HK-2 (cell line): Measurements from ENCODE around the gene MED13L.
"Not testable (repeated sequence)": the region's sequence is repeated elsewhere in the genome, so short reads cannot be mapped to it uniquely, and the experiment has no call there.

Source experiments
- DNase-seq: peaks from one replicate; pipeline ENCODE4 v3.0.0-alpha.2; 2018; ENCODE audit not compliant: unreplicated experiment

Gene MED13L

DNA sequence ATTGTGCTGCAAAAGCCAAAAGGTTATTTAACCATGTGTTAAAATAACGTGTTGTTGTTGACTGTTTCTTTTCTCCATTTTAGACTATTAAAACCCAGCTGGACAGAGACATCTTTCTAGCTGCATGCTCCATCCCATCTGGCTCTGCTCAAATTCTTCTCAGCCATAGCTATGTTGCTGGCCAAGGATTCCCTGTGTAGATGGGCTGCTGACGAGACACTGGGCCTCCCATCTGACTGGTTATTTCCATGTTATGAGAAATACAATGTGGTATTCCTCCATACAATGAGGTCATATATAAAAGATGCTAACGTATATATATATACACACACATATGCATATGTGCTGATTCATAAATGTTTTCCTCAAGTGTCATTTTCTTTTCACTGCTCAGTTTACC lies 30.1 kb downstream of the MED13L start:
- no peak for DNase-seq

DNA sequence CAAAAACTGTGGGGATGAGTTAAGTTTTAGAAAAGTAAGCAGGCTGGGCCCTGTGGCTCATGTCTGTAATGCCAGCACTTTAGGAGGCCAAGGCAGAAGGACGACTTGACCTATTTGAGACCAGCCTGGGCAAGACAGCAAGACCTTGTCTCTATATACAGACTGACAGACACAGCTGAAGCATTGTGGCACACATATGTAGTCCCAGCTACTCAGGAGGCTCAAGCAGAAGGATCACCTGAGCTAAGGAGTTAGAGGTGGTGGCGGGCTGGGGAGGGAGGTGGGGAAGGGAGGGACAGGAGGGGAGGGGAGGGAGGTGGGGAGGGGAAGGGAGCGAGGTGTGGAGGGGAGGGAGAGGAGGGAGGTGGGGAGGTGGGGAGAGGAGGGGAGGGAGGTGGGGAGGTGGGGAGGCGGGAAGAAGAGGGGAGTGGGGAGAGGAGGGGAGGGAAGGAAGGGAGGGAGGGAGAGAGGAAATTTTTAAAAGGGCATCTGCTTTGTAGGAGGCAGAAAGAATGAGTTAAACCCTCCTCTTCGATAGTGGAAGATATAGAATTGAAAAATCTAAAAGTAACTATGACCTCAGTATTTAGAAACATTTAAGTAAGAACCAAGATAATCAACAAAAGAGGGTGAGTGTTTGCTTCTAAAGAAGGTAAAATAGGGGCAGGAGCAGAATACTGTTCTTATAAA lies 30.9 kb downstream of the MED13L start:
- no peak for DNase-seq

DNA sequence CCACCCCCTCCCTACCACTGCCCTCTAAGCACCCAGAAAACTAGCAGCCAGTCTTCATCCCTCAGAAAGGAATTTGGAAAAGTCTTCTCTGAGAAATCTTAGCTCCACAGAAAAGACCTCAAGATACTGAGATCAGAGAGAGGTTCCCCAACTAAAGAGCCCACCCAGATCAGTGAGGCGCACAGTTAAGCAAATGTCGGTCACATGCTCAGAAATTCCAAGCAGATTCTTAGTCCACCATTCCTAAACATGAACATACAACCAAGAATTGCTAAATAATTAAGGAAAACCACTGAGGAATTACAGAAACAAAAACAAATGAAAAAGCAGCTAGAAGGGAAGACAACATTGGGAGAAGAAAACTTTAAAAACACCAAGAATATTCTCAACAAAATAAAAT lies 32.3 kb downstream of the MED13L start:
- no peak for DNase-seq

DNA sequence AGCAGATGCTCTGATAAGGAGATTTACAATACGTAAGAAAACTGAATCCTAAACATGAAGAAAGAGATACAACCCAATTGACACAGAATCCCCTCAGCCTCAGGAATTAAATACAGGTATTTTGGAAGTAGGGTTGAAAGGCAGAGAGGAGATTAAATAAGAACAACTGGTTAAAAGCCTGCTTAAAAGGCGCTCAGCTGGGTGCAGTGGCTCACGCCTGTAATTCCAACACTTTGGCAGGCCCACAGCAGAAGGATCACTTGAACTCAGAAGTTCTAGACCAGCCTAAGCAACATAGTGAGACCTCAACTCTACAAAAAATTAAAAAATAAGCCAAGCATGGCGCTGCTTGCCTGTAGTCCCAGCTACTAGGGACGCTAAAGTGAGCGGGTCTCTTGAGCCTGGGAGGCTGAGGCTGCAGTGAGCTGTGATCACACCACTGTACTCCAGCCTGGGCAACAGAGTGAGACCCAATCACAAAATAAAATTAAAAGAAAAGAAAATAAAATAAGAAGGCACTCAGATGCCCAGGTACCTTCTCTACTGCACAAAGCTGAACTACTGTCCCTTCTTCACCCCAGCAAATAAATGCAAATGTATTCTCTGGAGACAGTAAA lies 32.9 kb downstream of the MED13L start:
- DNase-seq, result no peak

DNA sequence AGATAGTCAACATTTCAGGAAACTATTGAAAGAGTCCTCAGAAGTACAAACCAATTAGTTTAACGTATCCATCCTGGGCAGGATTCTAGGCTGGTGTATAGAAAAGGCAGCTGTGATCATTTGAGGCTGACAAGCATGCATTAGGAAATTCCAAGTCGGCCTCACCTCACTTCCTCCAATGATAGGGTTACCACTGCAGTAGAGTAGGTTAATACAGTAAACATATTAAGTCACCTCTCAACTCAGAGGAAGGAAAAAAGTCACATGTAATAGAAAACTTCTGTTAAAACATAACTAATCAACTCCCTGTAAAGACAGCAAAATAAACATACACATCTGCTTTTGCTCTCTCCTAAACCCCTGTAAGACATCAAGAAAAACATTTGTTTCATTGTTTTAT lies 33.5 kb downstream of the MED13L start:
- no peak for DNase-seq

DNA sequence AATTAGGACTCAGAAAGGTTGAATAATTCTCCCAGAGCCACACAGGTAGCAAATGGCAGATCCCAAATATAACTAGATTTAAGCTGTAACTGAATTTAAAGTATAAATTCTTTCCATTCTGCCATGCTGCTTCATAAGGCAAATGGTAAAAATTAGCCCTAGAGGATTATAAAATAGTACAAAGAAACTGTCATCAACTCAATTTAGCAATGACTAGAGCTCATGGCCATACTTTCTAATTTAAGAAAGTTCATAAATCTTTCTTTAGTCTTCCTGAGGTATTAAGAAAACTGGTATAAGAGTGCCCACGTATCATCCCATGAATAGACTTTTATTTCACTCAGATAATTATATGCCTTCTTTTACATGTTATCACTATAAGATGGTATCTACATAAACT lies 34.8 kb downstream of the MED13L start:
- no peak for DNase-seq

DNA sequence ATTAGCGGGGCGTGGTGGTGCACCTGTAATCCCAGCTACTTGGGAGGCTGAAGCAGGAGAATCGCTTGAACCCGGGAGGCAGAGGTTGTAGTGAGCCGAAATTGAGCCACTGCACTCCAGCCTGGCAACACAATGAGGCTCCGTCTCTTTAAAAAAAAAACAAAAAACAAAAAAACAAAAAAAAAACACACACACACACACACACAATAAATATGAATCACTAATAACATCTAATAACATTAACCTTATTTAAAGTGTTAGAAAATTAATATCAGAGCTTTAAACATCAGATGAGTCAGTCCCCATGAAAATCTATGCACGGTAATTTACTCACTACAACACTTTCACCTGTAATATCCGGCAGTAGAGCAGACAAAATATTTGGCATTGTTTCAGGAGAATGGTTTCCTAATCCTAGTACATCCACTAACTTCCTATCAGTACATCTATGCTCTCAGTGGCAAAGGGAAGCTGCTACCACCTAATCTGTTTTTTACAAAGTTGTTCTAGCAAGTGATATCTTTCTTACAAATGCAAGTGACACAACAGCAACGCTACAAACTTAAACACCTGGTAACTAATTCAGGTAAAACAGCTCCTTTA lies 36.2 kb downstream of the MED13L start:
- DNase-seq, result no peak

DNA sequence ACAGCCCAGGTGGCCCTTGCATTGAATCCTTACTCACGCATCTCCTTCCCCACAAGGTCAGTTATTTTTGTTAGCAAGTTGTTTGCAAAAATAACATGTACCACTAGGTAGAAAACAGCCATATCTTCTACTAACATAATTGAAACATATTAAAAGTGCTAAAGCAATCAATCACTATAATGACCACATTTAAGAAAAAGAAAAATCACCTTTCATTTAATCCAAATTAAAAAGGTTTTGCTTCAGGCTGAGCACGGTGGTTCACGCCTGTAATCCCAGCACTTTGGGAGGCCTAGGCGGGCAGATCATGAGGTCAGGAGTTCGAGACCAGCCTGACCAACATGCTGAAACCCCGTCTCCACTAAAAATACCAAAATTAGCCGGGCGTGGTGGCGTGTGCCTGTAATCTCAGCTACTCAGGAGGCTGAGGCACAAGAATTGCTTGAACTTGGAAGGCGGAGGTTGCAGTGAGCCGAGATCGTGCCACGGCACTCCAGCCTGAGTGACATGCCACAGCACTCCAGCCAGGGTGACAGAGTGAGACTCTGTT lies 38.8 kb downstream of the MED13L start:
- not testable (repeated sequence) for DNase-seq

DNA sequence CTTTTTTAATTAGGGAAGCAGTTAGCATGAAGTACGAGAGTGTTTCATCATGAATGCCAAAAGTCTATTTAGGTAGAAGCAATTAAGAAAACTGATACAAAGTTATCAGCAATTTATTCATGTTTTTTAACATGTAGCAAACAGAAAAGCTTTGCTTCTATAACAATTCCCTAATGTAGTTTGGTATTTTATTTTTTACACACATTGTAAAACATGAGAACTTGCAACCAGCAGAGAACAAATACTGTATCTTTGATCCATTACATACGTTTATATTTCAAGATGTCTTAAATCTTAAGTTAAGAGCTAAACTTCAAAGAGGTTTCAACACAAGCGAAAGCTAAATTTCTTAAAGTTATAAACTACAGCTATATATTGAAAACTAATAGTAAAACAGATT lies 39.3 kb downstream of the MED13L start:
- DNase-seq, result no peak

DNA sequence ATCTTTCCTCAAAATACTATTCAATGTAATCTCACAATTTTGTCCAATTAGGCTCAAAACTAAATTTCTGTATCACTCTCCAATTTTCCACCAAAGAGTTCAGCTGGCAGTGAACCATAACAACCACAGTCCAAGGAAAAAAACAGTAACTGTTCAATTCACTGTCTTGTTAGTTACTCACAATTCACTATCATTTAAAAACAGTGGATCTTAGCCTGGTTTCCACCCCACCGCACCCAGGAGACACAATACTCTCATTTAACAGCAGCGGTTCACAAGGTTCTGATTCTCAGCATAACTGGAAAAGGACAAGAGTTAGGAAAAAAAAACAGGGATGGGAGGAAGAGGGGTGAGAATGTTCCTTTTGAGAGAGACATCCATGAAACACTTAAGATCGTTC lies 40.5 kb downstream of the MED13L start:
- DNase-seq, result no peak

DNA sequence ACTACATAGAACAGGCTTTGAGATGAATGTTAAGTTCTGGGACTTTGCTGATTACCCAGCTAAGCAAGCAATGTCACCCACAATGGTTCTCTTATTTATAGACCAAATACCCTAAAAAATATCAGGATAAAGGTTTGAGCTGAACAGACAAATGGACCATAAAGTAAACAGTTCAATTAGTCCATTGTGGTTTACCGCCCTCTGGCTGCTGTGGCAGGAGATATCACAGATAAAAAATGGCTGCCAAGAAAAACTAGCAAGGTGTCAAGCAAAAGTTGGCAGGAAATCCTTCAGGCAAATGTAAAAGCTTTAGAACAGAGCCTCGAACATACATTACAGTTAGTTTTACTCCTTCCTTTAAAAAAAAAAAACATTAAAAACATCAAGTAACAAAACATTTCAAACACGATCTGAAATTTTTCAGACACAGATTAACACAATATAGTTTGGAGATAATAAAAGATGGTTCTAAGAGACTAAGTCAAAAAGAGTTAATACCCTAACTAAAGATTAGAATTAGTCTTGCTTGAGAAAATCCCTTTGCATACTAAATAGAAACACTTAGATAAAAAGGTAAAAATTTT lies 41.3 kb downstream of the MED13L start:
- no peak for DNase-seq

DNA sequence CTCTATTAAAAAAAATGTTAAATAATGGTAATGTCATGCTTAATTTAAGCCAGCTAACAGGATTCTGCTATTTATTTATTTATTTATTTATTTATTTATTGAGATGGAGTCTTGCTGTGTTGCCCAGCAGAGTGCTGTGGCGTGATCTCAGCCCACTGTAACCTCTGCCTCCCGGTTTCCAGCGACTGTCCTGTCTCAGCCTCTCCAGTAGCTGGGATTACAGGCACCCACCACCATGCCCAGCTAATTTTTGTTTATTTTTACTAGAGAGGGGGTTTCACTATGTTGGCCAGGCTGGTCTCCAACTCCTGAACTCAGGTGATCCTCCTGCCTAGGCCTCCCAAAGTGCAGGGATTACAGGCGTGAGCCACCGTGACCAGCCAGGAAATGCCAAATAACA lies 43.3 kb downstream of the MED13L start:
- not testable (repeated sequence) for DNase-seq

DNA sequence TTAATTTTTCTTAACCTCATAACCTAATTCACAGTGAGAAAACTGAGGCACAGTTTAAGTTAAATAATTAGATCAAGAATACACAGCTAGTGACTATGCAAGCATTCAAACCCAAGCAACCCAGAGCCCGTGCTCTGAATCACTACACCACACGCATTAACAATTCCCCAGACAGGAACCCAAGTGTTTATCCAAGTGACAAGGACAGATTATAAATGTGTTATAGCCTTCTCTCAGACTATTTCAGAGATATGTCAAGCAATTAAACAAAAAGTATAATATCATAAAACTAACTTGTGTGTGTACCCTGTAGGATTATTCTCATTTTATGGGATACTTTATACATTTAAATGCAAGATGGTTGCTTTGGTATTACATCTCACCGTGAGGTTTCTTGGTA lies 43.8 kb downstream of the MED13L start:
- no peak for DNase-seq

DNA sequence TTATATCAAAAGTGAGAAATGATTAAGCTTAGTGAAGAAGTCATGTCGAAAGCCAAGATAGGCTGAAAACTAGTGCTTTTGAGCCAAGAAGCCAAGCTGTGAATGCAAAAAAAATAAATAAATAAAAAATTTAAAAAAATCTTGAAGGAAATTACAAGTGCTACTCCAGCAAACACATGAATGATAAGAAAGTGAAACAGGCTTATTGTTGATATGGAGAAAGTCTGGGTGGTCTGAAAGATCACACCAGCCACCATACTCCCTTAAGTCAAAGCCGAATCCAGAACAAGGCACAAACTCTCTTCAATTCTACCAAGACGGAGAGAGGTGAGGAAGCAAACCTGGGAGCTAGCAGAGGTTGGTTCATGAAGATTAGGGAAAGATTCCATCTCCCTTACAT lies 49.7 kb downstream of the MED13L start:
- DNase-seq, result no peak

DNA sequence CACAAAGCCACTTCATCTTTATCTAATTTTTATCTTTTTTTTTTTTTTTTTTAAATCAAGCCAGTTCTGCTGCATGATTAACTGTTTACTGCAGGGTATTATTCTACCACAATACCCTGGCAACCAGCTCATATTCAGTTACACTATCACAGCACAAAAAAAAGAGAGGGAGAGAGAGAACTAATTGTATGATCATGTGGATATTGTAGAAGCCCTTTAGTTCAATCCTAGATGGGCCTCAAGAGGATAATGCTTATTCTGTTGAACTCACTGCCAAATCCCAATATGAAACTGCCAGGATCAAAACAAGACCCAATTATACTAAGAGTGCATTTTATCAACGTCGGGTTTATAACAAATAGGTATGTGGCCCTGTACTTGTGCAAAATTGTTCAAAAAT lies 51.5 kb downstream of the MED13L start:
- no peak for DNase-seq

DNA sequence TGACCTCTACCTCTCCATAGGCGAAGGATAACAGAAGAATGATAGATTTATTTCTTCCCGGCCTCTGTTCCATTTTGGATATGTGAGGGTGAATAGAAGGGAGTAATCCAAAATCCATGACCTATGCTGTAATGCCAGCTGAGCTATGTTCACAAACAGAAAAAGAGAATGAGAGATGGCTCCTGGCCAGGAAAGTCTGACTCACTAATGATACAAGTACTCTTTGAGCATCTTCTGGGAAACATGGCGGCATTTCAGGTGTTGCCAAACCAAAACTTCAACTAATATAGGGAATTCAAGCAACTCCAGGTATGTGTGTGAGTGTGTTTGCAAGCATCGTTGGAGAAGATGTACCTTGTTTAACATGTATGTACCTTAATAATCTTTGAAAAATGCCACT lies 55.1 kb downstream of the MED13L start:
- peak; percentile 21 for DNase-seq

DNA sequence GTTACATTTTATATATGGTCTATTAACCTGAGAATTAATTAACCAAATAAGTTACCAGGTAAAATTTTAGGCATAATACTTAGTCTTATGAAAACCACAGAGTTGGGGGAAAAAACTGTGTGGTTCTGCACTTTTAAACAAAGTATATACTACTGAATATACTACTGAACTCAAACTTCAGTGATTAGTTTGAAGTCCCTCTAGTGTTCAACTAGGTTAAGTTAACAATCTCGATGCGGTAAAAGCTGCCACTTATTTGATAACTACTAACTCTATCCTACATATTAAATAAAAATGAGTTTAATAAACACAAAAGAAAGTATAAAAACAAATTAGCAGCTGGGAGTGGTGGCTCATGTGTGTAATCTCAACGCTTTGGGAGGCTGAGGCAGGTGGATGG lies 56.7 kb downstream of the MED13L start:
- DNase-seq, result no peak

DNA sequence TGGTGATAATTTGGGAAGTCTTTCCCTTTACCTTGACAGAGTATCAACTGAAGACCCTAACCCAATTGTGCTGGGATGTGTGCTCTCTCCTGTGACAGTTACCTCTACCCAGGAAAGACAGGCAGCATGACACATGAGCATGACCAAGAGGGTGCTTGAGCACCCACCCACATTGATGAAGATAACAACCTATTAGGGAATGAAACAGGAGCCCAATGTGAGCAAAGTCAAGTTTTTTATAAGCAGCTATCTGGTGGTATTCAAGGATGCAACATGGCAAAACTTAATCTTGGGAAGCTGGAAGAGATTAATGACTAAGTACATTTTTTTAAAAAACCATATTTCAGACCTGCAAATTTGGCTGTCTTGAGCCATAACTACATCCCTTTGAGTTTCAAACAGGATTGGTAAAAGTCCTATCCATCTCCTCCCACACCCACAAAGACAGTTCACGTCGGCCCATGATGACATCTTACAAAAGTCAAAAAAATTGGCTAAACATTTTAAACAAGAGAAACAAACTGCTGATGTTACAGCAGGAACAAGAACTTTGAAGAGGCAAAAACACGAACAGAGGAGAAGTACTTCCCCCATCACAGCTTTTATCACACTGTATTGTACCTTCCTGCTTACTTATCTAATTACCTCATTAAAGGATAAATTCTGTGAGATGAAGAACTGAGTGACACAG lies 60.3 kb downstream of the MED13L start:
- no peak for DNase-seq

DNA sequence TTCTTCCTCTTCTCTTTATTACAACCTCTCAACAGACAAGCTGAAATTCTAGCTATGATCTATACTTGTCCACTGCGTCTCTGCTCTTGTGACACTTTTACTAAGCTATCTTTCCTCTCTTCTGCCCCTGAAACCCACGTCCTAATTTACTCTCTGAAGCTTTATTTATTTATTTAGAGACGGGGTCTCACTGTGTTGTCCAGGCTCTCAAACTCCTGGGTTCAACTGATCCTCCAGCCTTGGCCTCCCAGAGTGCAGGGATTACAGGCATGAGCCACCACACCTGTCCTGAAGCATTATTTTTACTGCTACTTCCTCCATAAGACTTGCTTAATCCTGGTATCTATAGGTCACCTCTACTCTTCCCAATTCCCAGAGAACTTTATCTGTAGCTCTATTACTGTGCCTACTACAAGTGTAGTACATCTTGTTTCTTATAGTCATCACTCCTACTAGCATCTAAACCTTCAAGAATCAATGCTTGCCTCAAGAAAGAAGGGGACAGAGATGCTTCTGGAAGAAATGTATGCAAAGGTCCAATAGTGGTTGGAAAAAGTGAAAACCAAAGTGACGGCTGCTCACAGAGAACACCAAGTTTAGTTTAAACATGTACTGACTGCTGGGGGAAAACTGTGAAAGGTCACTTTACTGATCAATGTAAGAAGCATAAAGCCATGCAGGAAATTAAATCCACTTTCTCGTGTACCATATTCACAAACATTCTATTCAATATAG lies 61.3 kb downstream of the MED13L start:
- DNase-seq, result no peak

DNA sequence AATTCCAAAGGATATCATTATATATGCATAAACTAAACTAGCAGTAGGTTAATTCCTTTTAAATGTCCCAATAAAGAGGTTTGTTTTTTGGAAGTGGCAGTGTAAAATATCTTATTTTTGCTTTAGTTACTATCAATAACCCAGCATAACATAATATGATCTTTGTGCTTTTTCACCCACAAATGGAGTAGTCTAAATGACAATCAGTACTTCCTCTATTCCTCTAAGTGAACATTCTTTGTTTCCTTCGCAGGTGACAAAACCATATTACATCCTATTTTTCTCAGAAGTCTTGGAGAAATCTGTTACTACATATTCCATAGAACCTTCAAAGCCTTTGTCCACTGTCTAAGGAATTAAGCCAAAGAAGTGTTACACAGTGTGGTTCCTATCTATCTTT lies 62.5 kb downstream of the MED13L start:
- no peak for DNase-seq

DNA sequence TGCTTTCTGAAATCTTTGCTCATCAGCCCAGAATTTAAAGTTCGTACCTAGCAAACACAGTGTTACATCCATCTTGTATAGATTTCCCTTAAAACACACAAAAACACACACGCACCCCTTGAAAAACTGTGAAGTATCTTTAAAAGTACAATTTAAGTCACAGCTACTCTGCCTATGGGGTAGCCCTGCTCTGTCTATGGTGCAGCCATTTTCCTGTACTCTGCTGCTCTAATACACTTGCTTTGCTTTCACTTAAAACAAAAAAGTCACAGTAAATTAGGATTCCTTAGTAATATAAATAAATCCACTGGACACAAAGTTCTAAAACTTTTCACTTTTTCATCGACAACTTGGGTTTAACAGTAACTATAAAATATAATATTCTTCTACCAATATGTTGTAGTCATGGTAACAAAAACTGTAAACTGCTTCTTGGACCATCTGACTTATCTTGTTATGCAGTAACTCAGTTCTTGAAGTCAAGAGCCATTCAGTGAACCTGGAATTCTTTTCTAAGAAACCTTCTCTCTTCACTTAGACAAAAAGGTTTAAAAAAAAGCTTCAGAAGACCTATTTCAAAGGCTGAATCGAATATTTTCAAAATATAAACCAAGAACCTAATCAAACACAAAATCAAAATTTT lies 63.5 kb downstream of the MED13L start:
- DNase-seq, result no peak
